ENCODE results near the gene RPAP2. TPM values are rescaled to one million over a fixed set of nuclear protein-coding genes. Genes with fewer than 3 reads are reported as not detected.

The RPAP2 gene
- total RNA-seq, 6 experiments from 2014 or later: 7.1 to 12.7 (median 11.1) TPM

DNA sequence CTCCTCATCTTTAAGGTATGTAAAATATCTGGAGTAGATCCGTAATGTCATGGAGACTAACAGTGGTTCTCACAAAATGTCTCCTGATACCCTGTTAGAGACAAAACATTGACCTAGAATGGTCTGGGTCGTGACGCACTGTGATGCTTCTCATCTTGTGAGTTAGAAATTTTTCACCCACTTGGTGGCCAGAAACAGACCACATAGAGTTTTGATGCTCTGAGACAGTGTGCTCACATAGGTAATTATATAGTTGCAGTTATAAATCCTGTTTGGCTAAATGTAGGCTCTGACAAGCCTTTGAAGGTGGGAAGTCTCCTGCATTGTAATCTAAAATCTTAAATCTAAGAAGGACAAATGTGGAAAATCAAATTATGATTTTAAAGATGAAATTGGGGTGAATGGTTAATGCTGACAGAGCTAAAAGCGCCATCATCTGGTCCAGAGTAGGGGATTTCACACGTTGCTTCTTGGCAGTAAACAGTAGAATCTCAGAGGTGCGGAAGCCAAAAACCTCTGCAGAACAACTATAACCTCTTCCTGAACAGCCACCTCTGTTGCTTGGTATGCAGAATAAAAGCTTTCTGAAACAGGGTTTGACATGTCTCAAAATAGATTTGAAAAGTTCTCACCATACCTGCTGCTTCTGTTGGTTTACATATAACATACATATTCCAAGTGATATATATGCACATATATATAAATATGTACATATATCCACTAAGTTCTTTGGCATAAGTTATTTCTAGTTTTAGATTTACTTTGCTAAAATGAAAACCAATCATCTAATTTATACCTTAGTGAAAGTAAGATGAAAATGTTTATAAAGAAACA, 17.1 kb downstream of the RPAP2 start:
- Histone ChIP-seq H3K9me3 (no peaks in the 10 kb centered on the region), H3K4me1 (no peaks in the 10 kb centered on the region), H3K27ac (no peak overlapping the region), H3K4me3 (no peak overlapping the region), H3K36me3 (peaks cover 0 to under 1% (median 0%) of the 10 kb centered on the region in 4 donors), H3K27me3 (no peaks in the 10 kb centered on the region)
- ATAC-seq (peak in 2 of 4 donors; percentile 28 to 47), DNase-seq (no peak)
- TF ChIP-seq POLR2A (IDR thresholded peaks at IDR 0.05): no peak
- TF ChIP-seq, protein P1, sequence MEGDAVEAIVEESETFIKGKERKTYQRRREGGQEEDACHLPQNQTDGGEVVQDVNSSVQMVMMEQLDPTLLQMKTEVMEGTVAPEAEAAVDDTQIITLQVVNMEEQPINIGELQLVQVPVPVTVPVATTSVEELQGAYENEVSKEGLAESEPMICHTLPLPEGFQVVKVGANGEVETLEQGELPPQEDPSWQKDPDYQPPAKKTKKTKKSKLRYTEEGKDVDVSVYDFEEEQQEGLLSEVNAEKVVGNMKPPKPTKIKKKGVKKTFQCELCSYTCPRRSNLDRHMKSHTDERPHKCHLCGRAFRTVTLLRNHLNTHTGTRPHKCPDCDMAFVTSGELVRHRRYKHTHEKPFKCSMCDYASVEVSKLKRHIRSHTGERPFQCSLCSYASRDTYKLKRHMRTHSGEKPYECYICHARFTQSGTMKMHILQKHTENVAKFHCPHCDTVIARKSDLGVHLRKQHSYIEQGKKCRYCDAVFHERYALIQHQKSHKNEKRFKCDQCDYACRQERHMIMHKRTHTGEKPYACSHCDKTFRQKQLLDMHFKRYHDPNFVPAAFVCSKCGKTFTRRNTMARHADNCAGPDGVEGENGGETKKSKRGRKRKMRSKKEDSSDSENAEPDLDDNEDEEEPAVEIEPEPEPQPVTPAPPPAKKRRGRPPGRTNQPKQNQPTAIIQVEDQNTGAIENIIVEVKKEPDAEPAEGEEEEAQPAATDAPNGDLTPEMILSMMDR (IDR thresholded peaks at IDR 0.05): no peak
- 67% methylated on average over 6 of the region's 6 CpGs for WGBS (ENCODE audit: insufficient coverage, low coverage, low lambda C conversion rate, missing lambda C conversion rate)
- intact Hi-C loops (cut with DNase I): no loop called here

DNA sequence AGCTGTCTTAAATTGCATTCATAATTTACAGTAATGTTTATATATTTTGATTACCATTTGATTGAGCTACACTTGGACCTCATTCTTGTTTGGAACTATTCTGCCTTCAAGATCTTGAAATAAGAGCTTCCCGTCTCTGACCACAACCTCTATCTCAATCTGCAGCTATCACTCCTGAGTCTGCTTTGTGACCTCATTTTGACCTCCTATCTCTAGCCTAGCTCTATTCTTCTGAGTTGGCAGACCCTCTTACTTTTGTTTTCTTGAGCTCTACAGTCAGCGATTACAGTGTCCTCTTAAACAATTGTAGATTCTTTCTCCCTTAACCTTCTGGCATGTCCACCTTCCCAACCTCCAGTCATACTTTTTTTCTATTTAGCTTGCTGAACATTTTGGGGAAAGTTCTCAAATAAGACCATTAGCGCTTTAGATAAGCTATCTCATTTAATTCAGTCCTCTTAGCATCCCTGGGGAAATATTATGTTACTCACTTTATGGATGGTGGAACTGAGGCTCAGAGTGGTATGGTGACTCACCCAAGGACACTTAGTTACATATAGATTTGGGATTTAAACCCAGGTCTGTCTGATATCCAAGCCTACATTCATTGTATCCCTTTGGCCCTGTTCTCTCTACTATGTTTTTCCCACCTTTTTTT, 19.1 kb downstream of the RPAP2 start:
- WGBS (ENCODE audit: insufficient coverage, low coverage, low lambda C conversion rate, missing lambda C conversion rate): 70% methylated on average over 3 of the region's 3 CpGs
- no peaks in the 10 kb centered on the region for H3K4me1 ChIP-seq
- peak; percentile 47 to 80 (median 72) for ATAC-seq
- intact Hi-C loops (cut with DNase I): no loop called here
- DNase-seq: no peak
- no peak overlapping the region for H3K4me3 ChIP-seq
- H3K9me3 ChIP-seq: no peaks in the 10 kb centered on the region
- no peaks in the 10 kb centered on the region for H3K27me3 ChIP-seq
- TF ChIP-seq, protein P1 (IDR thresholded peaks at IDR 0.05): no peak
- no peak for TF ChIP-seq POLR2A (IDR thresholded peaks at IDR 0.05)
- H3K36me3 ChIP-seq: peaks cover 0 to 3% (median 0%) of the 10 kb centered on the region in 4 donors
- H3K27ac ChIP-seq: no peak overlapping the region

DNA sequence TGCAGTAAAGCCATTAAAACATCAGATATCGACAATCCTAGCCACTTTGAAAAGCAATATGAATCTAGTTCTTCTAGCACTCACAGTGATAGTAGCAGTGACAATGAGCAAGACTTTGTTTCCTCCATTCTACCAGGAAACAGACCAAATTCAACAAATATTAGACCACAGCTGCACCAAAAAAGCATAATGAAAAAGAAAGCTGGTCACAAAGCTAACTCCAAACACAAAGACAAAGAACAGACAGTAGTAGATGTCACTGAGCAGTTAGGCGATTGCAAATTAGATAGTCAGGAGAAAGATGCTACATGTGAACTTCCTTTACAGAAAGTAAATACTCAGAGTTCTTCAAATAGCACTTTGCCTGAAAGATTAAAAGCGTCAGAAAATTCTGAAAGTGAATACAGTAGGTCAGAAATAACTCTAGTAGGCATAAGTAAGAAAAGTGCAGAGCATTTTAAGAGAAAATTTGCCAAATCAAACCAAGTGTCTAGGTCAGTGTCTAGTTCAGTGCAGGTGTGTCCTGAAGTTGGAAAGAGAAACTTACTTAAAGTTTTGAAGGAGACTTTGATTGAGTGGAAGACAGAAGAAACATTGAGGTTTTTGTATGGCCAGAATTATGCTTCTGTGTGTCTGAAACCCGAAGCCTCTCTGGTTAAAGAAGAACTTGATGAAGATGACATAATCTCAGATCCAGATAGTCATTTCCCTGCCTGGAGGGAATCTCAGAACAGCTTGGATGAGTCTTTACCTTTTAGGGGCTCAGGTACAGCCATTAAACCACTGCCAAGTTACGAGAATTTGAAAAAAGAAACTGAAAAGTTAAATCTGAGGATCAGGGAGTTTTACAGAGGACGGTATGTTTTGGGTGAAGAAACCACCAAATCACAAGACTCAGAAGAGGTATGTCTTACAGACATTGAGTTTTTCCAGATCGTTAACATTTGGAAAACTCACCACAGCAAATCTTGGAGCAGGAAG, 24.9 kb downstream of the RPAP2 start:
- 76% methylated on average over 7 of the region's 7 CpGs for WGBS (ENCODE audit: insufficient coverage, low coverage, low lambda C conversion rate, missing lambda C conversion rate)
- intact Hi-C loops (cut with DNase I): no loop called here
- DNase-seq (no peak), ATAC-seq (no peak)
- TF ChIP-seq POLR2A (IDR thresholded peaks at IDR 0.05): no peak
- TF ChIP-seq, protein P1 (IDR thresholded peaks at IDR 0.05): no peak
- no peaks in the 10 kb centered on the region for H3K27me3 ChIP-seq
- H3K9me3 ChIP-seq: peaks cover 0 to 5% (median 0%) of the 10 kb centered on the region in 4 donors
- H3K4me3 ChIP-seq: no peak overlapping the region
- H3K27ac ChIP-seq: no peak overlapping the region
- H3K36me3 ChIP-seq: peaks cover 0 to 17% (median 5%) of the 10 kb centered on the region in 4 donors
- H3K4me1 ChIP-seq: no peaks in the 10 kb centered on the region

DNA sequence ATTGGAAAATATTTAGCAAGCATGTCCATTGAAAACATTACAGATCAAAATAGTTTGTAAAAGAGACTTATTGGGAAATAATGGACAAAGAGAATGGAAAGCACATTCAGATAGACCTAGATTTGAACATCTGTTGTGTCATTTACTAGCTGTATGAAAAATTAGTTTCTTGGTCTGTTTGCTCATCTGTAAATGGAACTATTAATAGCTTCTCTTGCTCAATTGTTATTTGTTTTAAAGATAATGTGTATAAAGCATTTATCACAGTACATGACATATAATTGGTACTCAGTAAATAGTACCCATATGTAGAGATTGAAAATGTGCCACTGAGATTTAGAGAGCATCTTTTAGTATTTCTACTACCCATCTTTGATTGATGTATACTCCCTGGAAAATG, 25.9 kb downstream of the RPAP2 start:
- H3K36me3 ChIP-seq: peaks cover 0 to 17% (median 5%) of the 10 kb centered on the region in 4 donors
- no peak for DNase-seq

More for the DNA sequence above, 25.9 kb downstream of the RPAP2 start:
- Histone ChIP-seq H3K27ac (no peak overlapping the region), H3K4me1 (no peaks in the 10 kb centered on the region), H3K9me3 (peaks cover 0 to 5% (median 0%) of the 10 kb centered on the region in 4 donors), H3K27me3 (no peaks in the 10 kb centered on the region), H3K4me3 (no peak overlapping the region)
- TF ChIP-seq, protein P1 (IDR thresholded peaks at IDR 0.05): no peak
- no peak for TF ChIP-seq POLR2A (IDR thresholded peaks at IDR 0.05)
- intact Hi-C loops (cut with DNase I): no loop called here
- no peak for ATAC-seq

All from right lobe of liver (tissue), 6 donors.